Neuron (in vitro differentiated cells): Measurements from ENCODE around the gene MGME1.

Experiments
- H2AFZ ChIP-seq: one replicate; pipeline ENCODE4 v1.6.1; 2013; ENCODE audit warnings: low read depth, mild to moderate bottlenecking, inconsistent platforms, low read length, moderate library complexity
- H3K27me3 ChIP-seq: one replicate; pipeline ENCODE4 v1.6.1; 2013; ENCODE audit warnings: low read length; ENCODE audit not compliant: insufficient read depth
- H3K36me3 ChIP-seq: one replicate; pipeline ENCODE4 v1.6.1; 2013; ENCODE audit warnings: low read length; ENCODE audit not compliant: insufficient read depth
- H3K4me1 ChIP-seq: one replicate; pipeline ENCODE4 v1.6.1; 2013; ENCODE audit warnings: low read length; ENCODE audit not compliant: insufficient read depth
- H3K4me3 ChIP-seq: 2 replicates; pipeline ENCODE4 v1.5.1; 2013; ENCODE audit warnings: mild to moderate bottlenecking, low read length, moderate library complexity
- H3K9me3 ChIP-seq: one replicate; pipeline ENCODE4 v1.6.1; 2013; ENCODE audit warnings: low read length

The MGME1 gene

DNA sequence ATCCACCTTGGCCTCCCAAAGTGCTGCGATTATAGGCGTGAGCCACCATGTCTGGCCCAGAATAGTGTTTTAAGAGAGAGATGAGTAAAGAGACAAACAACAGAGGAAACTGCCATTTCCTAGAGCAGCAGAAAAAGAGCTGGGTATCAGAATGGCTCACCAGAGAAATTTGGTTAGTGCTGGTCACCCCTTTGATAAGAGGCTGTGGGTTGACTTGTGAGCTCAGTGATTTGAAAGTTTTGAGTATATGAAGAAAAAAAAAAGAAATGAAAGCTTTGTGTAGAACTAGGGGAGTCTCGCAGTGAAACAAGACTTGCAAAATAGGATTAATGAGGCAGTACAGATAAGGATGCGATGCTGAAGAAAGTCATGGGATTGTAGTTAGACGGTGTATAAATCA lies 29.6 kb downstream of the MGME1 start:
- H2AFZ ChIP-seq, result no peak overlapping the region
- no peak overlapping the region for H3K4me3 ChIP-seq
- H3K9me3 ChIP-seq, result no peaks in the 10 kb centered on the region
- H3K27me3 ChIP-seq, result no peaks in the 10 kb centered on the region
- no peaks in the 10 kb centered on the region for H3K36me3 ChIP-seq
- no peaks in the 10 kb centered on the region for H3K4me1 ChIP-seq

DNA sequence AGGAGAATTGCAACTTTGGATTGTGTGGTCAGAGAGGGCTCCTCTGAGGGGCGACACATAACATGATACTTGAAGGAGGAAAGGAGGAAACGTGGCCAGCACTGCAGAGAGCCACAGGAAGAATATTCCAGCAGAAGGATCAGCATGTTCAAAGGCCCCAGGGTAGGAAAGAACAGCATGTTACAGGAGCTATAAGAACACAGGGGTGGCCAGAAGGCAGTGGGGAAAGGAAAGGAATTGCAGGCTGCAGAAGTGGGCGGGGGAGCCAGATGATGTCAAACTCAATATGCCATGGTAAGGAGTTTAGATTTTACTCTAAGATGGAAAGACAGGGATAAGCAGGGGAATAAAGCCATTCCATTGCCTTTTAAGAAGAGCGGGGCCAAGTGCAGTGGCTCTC lies 30.7 kb downstream of the MGME1 start:
- no peak overlapping the region for H3K4me3 ChIP-seq
- H3K27me3 ChIP-seq, result no peaks in the 10 kb centered on the region
- no peaks in the 10 kb centered on the region for H3K4me1 ChIP-seq
- no peaks in the 10 kb centered on the region for H3K9me3 ChIP-seq
- H2AFZ ChIP-seq, result no peak overlapping the region
- H3K36me3 ChIP-seq, result no peaks in the 10 kb centered on the region

DNA sequence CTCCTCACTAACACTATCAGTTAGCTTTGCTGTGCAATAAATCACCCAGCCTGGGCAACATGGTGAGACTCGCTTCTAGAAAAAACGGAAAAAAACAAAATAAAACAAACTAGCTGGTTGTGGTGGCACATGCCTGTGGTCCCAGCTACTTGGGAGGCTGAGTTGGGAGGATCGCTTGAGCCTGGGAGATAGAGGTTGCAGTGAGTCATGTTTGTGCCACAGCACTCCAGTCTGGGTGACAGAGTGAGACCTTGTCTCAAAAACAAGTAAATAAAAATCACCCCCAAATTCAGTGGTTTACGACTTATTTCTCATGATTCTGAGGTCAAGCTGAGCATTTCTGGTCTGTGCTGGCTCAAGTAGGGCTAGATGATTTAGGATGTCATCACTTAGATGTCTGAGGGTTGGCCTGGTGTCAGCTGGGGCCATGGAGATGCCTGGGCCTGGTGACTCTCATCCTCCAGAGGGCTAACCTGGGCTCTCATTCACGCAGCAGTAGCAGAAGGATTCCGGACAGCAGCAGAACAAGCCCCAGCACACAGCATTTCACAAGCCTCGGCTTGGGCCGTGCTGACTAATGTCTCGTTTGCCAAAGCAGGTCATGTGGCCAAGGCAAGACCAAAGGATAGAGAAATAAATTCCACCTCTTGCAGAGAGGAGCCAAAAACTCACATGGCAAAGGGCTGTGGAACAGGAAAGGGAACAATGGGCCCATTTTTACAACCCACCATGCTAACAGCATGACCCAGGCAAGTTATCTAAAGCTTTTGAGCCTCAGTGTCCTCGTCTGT lies 32.5 kb downstream of the MGME1 start:
- Histone ChIP-seq H3K36me3 (no peaks in the 10 kb centered on the region), H3K4me1 (peaks cover 4% of the 10 kb centered on the region), H2AFZ (no peak overlapping the region), H3K27me3 (no peaks in the 10 kb centered on the region), H3K4me3 (no peak overlapping the region), H3K9me3 (no peaks in the 10 kb centered on the region)

DNA sequence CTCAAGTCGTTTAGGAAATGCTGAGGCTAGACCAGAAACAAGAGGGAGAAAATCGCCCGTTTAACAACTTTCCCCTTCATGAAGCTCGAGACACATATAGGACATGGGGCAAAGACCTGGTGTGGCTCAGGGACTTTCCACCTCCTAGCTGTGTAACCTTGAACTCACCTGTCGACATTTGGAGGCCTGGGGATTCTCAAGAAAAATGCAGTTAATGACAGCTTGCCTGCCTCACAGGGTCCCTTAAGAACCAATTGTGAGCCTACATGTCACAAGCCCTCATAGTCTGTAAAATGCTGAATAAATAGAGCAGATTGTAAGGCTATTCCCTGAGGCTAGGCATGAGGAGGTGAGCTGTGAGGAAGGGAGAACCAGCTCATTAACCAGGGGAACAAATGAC lies 35.1 kb downstream of the MGME1 start:
- Histone ChIP-seq H3K9me3 (no peaks in the 10 kb centered on the region), H3K4me1 (peaks cover 4% of the 10 kb centered on the region), H2AFZ (no peak overlapping the region), H3K4me3 (no peak overlapping the region), H3K36me3 (no peaks in the 10 kb centered on the region), H3K27me3 (peaks cover 3% of the 10 kb centered on the region)

DNA sequence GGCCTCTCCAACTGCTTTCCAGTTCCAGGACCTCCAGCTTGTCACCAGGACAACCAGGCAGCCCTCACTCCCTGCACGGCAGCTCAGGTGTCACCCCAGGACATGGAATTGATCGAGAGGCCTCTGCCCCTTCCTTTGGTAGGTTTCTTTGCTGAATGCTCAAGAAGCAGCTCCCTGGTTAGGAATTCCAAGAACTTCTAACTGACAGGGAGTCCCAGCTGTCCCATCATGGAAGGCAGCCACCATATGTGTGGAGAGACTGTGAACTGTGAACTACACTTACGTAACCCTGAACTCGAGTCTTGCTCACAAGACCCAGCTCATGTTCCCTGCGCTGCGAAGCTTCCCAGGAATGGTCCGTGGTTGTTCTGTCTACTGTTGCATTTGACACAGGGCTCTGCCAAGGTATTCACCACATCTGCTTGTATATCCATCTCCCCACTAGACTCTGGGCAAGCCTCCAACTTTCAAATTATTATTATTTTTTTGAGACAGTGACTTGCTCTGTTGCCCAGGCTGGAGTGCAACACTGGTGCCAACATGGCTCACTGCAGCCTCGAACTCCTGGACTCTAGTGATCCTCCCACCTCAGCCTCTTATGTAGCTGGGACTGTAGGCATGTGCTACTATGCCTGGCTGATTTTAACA lies 35.7 kb downstream of the MGME1 start:
- H3K9me3 ChIP-seq, result no peaks in the 10 kb centered on the region
- peaks cover 4% of the 10 kb centered on the region for H3K4me1 ChIP-seq
- peaks cover 3% of the 10 kb centered on the region for H3K27me3 ChIP-seq
- no peak overlapping the region for H2AFZ ChIP-seq
- no peak overlapping the region for H3K4me3 ChIP-seq
- no peaks in the 10 kb centered on the region for H3K36me3 ChIP-seq

DNA sequence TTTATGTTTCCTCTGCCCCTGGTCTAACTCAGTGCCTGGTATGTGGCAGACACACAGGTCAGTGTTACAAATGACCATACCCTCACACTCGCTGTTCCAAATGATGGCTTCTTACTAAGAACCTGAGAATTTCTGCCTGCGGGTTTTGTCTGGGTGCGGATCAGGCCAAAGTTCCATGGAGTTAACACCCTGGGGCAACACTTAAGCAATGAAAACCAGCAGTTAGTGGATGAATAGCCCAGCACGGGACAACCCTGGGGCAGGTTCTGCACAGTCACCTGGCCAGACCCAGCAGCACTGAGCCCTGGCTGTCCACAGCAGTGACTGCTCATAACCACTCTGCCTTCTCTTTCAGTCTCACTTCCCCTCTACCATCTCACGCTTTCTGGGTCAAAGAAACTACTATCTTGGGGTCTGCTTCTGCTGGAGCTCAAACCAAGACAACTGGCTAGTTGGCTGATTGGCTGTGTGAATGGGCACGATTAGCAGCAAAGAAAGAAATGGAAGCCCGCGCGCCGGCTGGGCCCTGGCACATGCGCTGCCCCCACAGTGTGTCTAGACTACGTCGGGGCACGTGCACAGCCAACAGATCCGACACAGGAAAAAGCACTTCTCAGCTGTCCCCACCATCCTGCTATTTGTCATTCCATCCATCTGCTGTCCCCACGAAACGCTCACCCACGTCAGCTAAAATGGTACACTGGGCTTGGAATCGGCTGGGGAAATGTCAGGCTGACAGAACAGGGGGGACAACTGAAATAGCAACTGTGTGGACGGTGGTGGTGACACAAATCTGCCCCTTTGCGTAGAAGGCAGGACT lies 36.6 kb downstream of the MGME1 start:
- Histone ChIP-seq H3K4me1 (peaks cover 4% of the 10 kb centered on the region), H3K9me3 (no peaks in the 10 kb centered on the region), H3K4me3 (no peak overlapping the region), H3K27me3 (peaks cover 3% of the 10 kb centered on the region), H2AFZ (no peak overlapping the region), H3K36me3 (no peaks in the 10 kb centered on the region)

DNA sequence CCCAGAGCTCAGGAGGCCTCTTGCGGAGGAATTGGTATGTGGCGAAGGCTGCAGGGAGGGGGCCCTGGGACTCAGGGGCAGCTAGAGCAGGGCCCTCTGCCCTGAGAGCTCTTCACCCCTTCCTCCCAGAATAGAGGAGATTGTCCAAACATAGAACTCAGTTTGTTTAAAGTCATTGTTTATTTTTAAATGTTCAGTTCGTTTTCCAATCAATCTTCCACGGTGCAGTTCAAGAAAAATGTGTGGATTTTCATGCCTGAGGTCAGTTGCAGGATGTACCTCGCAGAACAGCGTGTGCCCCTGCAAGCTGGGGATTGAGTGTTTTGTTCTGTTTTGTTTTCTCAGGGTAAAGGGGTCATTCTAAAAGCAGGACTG lies 37.2 kb downstream of the MGME1 start:
- no peak overlapping the region for H2AFZ ChIP-seq
- H3K9me3 ChIP-seq, result no peaks in the 10 kb centered on the region
- H3K4me3 ChIP-seq, result no peak overlapping the region
- H3K27me3 ChIP-seq, result peaks cover 3% of the 10 kb centered on the region
- H3K4me1 ChIP-seq, result peaks cover 4% of the 10 kb centered on the region
- no peaks in the 10 kb centered on the region for H3K36me3 ChIP-seq

DNA sequence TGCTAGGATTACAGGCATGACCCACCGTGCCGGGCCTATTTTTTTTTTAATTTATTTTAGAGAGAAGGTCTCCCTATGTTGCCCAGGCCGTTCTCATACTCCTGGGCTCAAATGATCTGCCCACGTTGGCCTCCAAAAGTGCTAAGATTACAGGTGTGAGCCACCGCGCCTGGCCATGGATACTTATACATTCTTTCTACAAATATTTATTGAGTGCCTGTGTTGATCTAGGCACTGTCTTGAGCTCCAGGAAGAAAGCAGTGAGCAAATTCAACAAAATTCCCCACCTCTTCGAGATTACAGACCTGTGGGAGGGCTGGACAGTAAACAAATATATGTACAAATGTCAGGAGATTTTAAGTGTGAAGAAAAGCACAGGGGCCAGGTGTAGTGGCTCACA lies 37.9 kb downstream of the MGME1 start:
- Histone ChIP-seq H3K36me3 (no peaks in the 10 kb centered on the region), H3K9me3 (no peaks in the 10 kb centered on the region), H3K4me3 (no peak overlapping the region), H3K4me1 (peaks cover 4% of the 10 kb centered on the region), H3K27me3 (peaks cover 3% of the 10 kb centered on the region), H2AFZ (no peak overlapping the region)

DNA sequence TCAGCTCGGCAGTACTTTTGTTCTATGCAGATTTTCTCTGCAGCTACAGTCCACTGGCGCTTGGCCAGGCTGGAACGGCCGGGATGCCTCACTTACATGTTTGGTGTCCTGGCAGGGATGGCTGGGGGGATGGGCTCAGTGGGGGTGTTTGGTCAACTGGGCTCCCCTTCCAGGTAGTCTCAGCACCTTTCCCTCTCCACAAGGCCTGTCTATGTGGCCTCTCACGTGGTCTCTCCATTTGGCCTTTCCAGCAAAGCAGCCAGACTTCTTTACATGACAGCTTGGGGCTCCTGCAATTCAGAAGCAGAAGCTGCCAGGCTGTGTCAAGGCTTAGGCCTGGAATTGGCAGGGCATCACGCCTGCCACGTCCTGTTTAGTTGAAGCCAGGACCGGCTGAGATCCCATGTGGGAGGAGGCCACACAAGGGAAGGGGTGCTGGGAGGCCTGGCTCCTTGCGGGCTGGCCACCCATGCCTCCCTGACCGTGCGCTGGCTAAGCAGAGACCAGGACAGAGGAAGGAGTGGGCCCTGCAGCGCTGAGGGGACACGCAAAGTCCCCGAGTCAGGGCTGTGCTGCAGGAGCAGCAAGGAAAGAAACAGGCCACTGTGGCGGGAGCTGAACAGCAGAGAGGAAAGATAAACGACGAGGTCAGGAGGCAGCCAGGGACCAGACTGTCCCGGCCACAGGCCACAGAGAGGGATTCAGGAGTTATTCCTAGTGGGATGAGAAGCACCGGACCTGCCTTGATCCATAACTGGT lies 38.9 kb downstream of the MGME1 start:
- H3K36me3 ChIP-seq, result no peaks in the 10 kb centered on the region
- H3K9me3 ChIP-seq, result no peaks in the 10 kb centered on the region
- H3K4me3 ChIP-seq, result no peak overlapping the region
- no peak overlapping the region for H2AFZ ChIP-seq
- peaks cover 4% of the 10 kb centered on the region for H3K4me1 ChIP-seq
- peaks cover 3% of the 10 kb centered on the region for H3K27me3 ChIP-seq

DNA sequence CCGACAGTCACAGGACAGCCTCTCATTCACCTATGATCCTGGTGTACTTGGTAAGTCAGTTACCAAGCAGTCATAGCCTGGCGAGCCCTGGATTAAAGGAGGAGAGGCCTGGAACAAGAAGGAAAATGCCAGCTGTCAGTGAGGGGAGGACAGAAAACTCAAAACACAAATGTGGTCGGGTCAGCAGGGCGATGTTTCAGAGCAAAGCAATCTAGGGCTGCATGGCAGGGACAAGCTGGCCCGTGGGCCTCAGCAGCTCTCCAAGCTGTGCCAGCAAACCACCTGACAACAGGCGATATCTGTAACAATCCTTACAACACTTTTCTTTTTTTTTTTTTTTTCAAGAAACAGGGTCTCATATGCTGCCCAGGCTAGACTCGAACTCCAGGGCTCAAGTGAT lies 40.3 kb downstream of the MGME1 start:
- Histone ChIP-seq H3K4me3 (no peak overlapping the region), H2AFZ (no peak overlapping the region), H3K9me3 (no peaks in the 10 kb centered on the region), H3K27me3 (peaks cover 3% of the 10 kb centered on the region), H3K36me3 (no peaks in the 10 kb centered on the region), H3K4me1 (peaks cover 4% of the 10 kb centered on the region)

DNA sequence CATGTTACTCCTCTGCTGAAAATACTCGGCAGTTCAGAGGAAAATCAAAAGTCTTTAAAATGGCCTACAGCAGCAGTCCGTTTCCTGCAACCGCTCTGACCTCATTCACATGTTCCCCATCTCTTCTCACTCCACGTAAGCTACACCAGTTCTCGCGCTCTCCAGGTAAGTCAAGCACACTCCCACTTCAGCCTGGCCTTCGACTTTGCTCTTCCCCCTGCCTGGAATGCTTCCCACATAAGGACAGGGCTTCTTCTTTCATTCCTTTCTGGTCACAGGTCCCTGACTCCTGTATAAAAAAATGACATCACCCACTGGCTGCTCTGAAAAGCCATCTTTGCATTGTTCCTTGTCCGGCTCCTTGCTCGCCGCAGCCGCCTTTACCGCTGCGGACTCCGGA lies 42.7 kb downstream of the MGME1 start:
- Histone ChIP-seq H3K4me1 (no peaks in the 10 kb centered on the region), H3K4me3 (no peak overlapping the region), H2AFZ (no peak overlapping the region), H3K36me3 (no peaks in the 10 kb centered on the region), H3K27me3 (peaks cover 3% of the 10 kb centered on the region), H3K9me3 (no peaks in the 10 kb centered on the region)

DNA sequence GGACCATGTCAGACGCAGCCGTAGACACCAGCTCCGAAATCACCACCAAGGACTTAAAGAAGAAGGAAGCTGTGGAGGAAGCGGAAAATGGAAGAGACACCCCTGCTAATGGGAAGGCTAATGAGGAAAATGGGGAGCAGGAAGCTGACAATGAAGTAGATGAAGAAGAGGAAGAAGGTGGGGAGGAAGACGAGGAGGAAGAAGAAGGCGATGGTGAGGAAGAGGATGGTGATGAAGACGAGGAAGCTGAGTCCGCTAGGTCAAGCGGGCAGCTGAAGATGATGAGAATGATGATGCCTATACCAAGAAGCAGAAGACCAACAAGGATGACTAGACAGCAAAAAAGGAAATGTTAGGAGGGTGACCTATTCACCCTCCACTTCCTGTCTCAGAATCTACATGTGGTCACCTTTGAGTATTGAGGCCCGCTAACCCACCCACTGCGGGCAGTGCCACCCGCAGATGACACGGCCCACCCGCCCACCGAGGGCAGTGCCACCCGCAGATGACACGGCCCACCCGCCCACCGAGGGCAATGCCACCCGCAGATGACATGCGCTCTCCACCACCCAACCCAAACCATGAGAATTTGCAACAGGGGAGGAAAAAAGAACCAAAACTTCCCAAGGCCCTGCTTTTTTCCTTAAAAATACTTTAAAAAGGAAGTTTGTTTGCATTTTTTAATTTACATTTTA lies 43.3 kb downstream of the MGME1 start:
- Histone ChIP-seq H3K9me3 (no peaks in the 10 kb centered on the region), H3K4me3 (no peak overlapping the region), H3K4me1 (no peaks in the 10 kb centered on the region), H2AFZ (no peak overlapping the region), H3K27me3 (peaks cover 3% of the 10 kb centered on the region), H3K36me3 (no peaks in the 10 kb centered on the region)
